HepG2 (cell line): ENCODE data around the gene PCDHGA11. TPM values are rescaled to one million over a fixed set of nuclear protein-coding genes. Genes with fewer than 3 reads are reported as not detected.

Experiments used
- ATAC-seq: fragments of 200-7000 bp; cut with Tn5 transposase; 3 replicates; pipeline ENCODE4 v1.9.1; 2020; ENCODE audit warnings: mild to moderate bottlenecking, moderate library complexity
- BruUV-seq: library from RNA; stranded (reverse); fragments of 400-500 nt; replicated peaks from 2 replicates; lab custom pipeline; 2021; lab: Mats Ljungman, UMichigan
- CTCF ChIA-PET: fragments of 300-600 bp; formaldehyde crosslinking; extraction: SDS; loops from one replicate; lab custom pipeline; 2021; ENCODE audit warnings: low total read pairs, inconsistent platforms, low intra/inter-chr PET ratio; lab: Yijun Ruan, JAX
- POLR2A ChIA-PET: fragments of 350-600 bp; sonication (Branson Sonifier 250); formaldehyde crosslinking; loops from one replicate; lab custom pipeline; 2020; ENCODE audit warnings: antibody characterized with exemption, inconsistent platforms; lab: Yijun Ruan, JAX
- DNase-seq: peaks from one replicate; pipeline ENCODE4 v3.0.0-alpha.2; 2015; ENCODE audit warnings: low spot score
- FAIRE-seq: peaks from 3 replicates; lab custom pipeline; 2011; peaks lifted over from hg19 to GRCh38; lab: Jason Lieb, UNC
- H2AFZ ChIP-seq: one replicate; pipeline ENCODE4 v1.6.1; 2011; ENCODE audit warnings: low read length, inconsistent platforms
- H3K27ac ChIP-seq: fragments of 300-600 bp; 3 replicates; pipeline ENCODE4 v1.8.0; 2011; ENCODE audit warnings: mixed run types, mild to moderate bottlenecking, mixed read lengths, low read length, inconsistent platforms; ENCODE audit not compliant: insufficient read depth; ENCODE audit errors: extremely low read length
- H3K27me3 ChIP-seq, 2 experiments: fragments of 200-600 bp in 1 of 2; 2 replicates in 1 of 2; 3 replicates in 1 of 2; pipeline versions ENCODE4 v1.6.0 to v1.8.0; 2011; ENCODE audit warnings: low read length in 2 of 2, mild to moderate bottlenecking in 2 of 2, moderate library complexity in 2 of 2, inconsistent platforms in 1 of 2; ENCODE audit not compliant: insufficient read depth in 2 of 2, control insufficient read depth in 1 of 2
- H3K36me3 ChIP-seq, 2 experiments: fragments of 200-600 bp in 1 of 2; replicated peaks in 1 of 2; 2 replicates in 1 of 2; 3 replicates in 1 of 2; pipeline versions ENCODE4 v1.5.1 to v1.8.0; 2011; ENCODE audit warnings: low read length in 2 of 2, inconsistent platforms in 1 of 2; ENCODE audit not compliant: insufficient read depth in 2 of 2, control insufficient read depth in 1 of 2
- H3K4me1 ChIP-seq: 2 replicates; pipeline ENCODE4 v1.5.1; 2012; ENCODE audit warnings: low read length, inconsistent platforms; ENCODE audit not compliant: insufficient read depth
- H3K4me2 ChIP-seq: 2 replicates; pipeline ENCODE4 v1.6.0; 2011; ENCODE audit warnings: low read depth, low read length, inconsistent platforms
- H3K4me3 ChIP-seq, 3 experiments: fragments of 200-600 bp in 1 of 3; sonication (generic), shearing (Covaris generic) in 1 of 3; replicated peaks in 1 of 3; 2 replicates each; pipeline ENCODE4 v1.5.1; 2011 to 2016; ENCODE audit warnings: low read length in 3 of 3, inconsistent platforms in 2 of 3, low read depth in 2 of 3, mild to moderate bottlenecking in 2 of 3, control low read depth in 1 of 3, mixed read lengths in 1 of 3; ENCODE audit not compliant: insufficient read depth in 1 of 3
- H3K79me2 ChIP-seq: one replicate; pipeline ENCODE4 v1.6.1; 2011; ENCODE audit warnings: low read length, inconsistent platforms; ENCODE audit not compliant: insufficient read depth
- H3K9ac ChIP-seq: 2 replicates; pipeline ENCODE4 v1.6.0; 2011; ENCODE audit warnings: mild to moderate bottlenecking, low read depth, low read length, inconsistent platforms; ENCODE audit not compliant: insufficient read depth
- H3K9me3 ChIP-seq: 2 replicates; pipeline ENCODE4 v1.5.1; 2012; ENCODE audit warnings: mild to moderate bottlenecking, low read length
- H4K20me1 ChIP-seq: 2 replicates; pipeline ENCODE4 v1.6.0; 2011; ENCODE audit warnings: inconsistent platforms, mild to moderate bottlenecking, low read length, moderate library complexity; ENCODE audit not compliant: insufficient read depth
- DNMT1 ChIP-seq: sonication (generic); formaldehyde crosslinking; IDR thresholded peaks from 2 replicates; pipeline ENCODE4 v1.5.1; 2020; ENCODE audit warnings: mild to moderate bottlenecking, missing genetic modification reagents
- HMG20A ChIP-seq: IDR thresholded peaks from 2 replicates; pipeline ENCODE4 v1.6.1; 2016; ENCODE audit warnings: borderline replicate concordance
- NR3C1 ChIP-seq: sonication (generic); formaldehyde crosslinking; IDR thresholded peaks from 2 replicates; pipeline ENCODE4 v1.4.0; 2020; ENCODE audit warnings: missing genetic modification reagents
- PHF20 ChIP-seq: sonication (generic); formaldehyde crosslinking; IDR thresholded peaks from 2 replicates; pipeline ENCODE4 v1.5.0; 2020; ENCODE audit warnings: mild to moderate bottlenecking, missing genetic modification reagents
- RARA ChIP-seq: IDR thresholded peaks from 2 replicates; pipeline ENCODE4 v1.6.1; 2016; ENCODE audit warnings: missing genetic modification reagents, missing compliant biosample characterization
- SIN3A ChIP-seq: IDR thresholded peaks from 2 replicates; pipeline ENCODE4 v1.6.1; 2011; ENCODE audit warnings: low read depth, mild to moderate bottlenecking, control low read depth, low read length, borderline replicate concordance
- SRF ChIP-seq: IDR thresholded peaks from 2 replicates; pipeline ENCODE4 v1.6.1; 2011; ENCODE audit warnings: mild to moderate bottlenecking, low read depth, low read length, moderate library complexity
- ZZZ3 ChIP-seq: sonication (generic); formaldehyde crosslinking; IDR thresholded peaks from 2 replicates; pipeline ENCODE4 v1.4.0; 2020; ENCODE audit warnings: missing genetic modification reagents, mild to moderate bottlenecking, borderline replicate concordance
- WGBS: methylation state at CpG from one replicate; pipeline ENCODE4 v1.1.6; 2017; ENCODE audit warnings: low lambda C conversion rate; 5-methylcytosine and 5-hydroxymethylcytosine counted together
- in situ Hi-C: cut with HindIII; loops from 2 replicates; pipeline ENCODE4 v1.10.0; 2017; ENCODE audit warnings: low pct_unique_long_range_greater_than_20kb; ENCODE audit not compliant: extremely low pct_ligation_motif_present
- intact Hi-C: fragments of 100-400 bp; cut with micrococcal nuclease; formaldehyde crosslinking; loops from one replicate; pipeline ENCODE4 v1.10.0; 2022; ENCODE audit not compliant: unreplicated experiment
- polyA plus RNA-seq, 8 experiments: library from polyadenylated mRNA; depleted of rRNA in 3 of 8; stranded (reverse) in 7 of 8; unstranded in 1 of 8; fragments of >200 nt; fragmentation: Illumina TruSeq in 4 of 8; extraction: Trizol in 4 of 8; gene quantifications; 2 replicates each; pipeline versions ENCODE4 v1.2.1 to v1.2.3, GENCODE V29; 2011 to 2016; ENCODE audit warnings: low read depth in 4 of 8, missing spikeins in 1 of 8, mixed read lengths in 1 of 8; ENCODE audit not compliant: insufficient read depth in 1 of 8
- total RNA-seq, 5 experiments: library from RNA; depleted of rRNA; stranded (reverse); fragments of >200 nt; fragmentation: Illumina TruSeq; extraction: Trizol; gene quantifications; 2 replicates each; pipeline ENCODE4 v1.2.3, GENCODE V29; 2016; ENCODE audit warnings: low read depth in 1 of 5
- TF ChIP-seq, protein P1 (sequence below): fragments of 450-650 bp; IDR thresholded peaks from 2 replicates; pipeline ENCODE4 v1.6.1; 2016
- TF ChIP-seq, protein P2 (sequence below): sonication (generic); formaldehyde crosslinking; IDR thresholded peaks from 2 replicates; pipeline ENCODE4 v1.5.1; 2020; ENCODE audit warnings: missing genetic modification reagents, mild to moderate bottlenecking, borderline replicate concordance
- TF ChIP-seq, protein P3 (sequence below): sonication (generic); formaldehyde crosslinking; IDR thresholded peaks from 2 replicates; pipeline ENCODE4 v1.8.1; 2023; ENCODE audit warnings: missing genetic modification reagents, mild to moderate bottlenecking, borderline replicate concordance
- TF ChIP-seq, protein P4 (sequence below): sonication (generic); formaldehyde crosslinking; IDR thresholded peaks from 2 replicates; pipeline ENCODE4 v1.8.0; 2022; ENCODE audit warnings: missing genetic modification reagents, mild to moderate bottlenecking, inconsistent platforms, borderline replicate concordance

The PCDHGA11 gene
- total and polyA plus RNA-seq, 2 of the 13 experiments (the other 11 are each of a cell fraction or from before 2014, with no cell fraction given) = 0.04 to 0.24 TPM

DNA sequence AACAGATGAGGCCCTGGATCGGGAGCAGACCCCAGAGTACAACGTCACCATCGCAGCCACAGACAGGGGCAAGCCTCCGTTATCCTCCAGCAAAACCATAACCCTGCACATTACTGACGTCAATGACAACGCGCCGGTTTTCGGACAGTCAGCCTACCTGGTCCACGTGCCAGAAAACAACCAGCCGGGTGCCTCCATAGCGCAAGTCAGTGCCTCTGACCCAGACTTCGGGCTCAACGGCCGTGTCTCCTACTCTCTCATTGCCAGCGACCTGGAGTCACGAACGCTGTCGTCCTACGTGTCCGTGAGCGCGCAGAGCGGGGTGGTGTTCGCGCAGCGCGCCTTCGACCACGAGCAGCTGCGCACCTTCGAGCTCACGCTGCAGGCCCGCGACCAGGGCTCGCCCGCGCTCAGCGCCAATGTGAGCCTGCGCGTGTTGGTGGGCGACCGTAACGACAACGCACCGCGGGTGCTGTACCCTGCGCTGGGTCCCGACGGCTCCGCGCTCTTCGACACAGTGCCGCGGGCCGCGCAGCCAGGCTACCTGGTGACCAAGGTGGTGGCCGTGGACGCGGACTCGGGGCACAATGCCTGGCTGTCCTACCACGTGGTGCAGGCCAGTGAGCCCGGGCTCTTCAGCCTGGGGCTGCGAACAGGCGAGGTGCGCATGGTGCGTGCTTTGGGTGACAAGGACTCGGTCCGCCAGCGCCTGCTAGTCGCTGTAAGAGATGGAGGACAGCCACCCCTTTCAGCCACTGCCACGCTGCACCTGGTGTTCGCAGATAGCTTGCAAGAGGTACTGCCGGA lies 1.6 kb upstream of the PCDHGA11 start:
- no peak overlapping the region for H3K4me2 ChIP-seq
- BruUV-seq = no TSS peak
- DNase-seq (no peak), FAIRE-seq (no peak), ATAC-seq (no peak)
- ChIA-PET CTCF (no interaction called here), POLR2A (no interaction called here)
- in situ Hi-C loops = loop anchor here (5.0 kb wide), 2 partner anchors 103 to 143 kb away; no protein-coding TSS in a partner anchor
- H2AFZ ChIP-seq = no peak overlapping the region
- H3K79me2 ChIP-seq = no peaks in the 10 kb centered on the region
- H3K4me1 ChIP-seq = no peaks in the 10 kb centered on the region
- 0 out of 2 replicates have a peak, but pooled peaks have one; percentile 29 for TF ChIP-seq DNMT1
- TF ChIP-seq, protein P1, sequence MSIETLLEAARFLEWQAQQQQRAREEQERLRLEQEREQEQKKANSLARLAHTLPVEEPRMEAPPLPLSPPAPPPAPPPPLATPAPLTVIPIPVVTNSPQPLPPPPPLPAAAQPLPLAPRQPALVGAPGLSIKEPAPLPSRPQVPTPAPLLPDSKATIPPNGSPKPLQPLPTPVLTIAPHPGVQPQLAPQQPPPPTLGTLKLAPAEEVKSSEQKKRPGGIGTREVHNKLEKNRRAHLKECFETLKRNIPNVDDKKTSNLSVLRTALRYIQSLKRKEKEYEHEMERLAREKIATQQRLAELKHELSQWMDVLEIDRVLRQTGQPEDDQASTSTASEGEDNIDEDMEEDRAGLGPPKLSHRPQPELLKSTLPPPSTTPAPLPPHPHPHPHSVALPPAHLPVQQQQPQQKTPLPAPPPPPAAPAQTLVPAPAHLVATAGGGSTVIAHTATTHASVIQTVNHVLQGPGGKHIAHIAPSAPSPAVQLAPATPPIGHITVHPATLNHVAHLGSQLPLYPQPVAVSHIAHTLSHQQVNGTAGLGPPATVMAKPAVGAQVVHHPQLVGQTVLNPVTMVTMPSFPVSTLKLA = peak; percentile 20; the same call in 1 of the 2 replicates
- no peak for TF ChIP-seq ZZZ3 (CRISPR knock-in tag)
- no peak overlapping the region for H3K4me3 ChIP-seq
- H3K27me3 ChIP-seq = no peaks in the 10 kb centered on the region
- no peaks in the 10 kb centered on the region for H3K36me3 ChIP-seq
- no peak overlapping the region for H3K27ac ChIP-seq
- no peaks in the 10 kb centered on the region for H4K20me1 ChIP-seq
- no peak overlapping the region for H3K9ac ChIP-seq
- intact Hi-C loops = no loop called here
- peaks cover 30% of the 10 kb centered on the region for H3K9me3 ChIP-seq
- WGBS = 88% methylated on average over 51 of the region's 74 CpGs

DNA sequence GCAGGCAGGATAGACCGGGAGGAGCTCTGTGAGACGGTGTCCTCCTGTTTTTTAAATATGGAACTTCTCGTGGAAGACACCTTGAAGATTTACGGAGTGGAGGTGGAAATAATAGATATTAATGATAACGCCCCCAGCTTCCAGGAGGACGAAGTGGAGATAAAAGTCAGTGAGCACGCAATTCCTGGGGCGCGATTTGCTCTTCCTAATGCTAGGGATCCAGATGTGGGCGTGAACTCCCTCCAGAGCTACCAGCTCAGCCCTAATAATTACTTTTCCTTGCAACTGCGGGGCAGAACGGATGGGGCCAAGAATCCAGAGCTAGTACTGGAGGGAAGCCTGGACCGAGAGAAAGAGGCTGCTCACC lies 621 bp downstream of the PCDHGA11 start:
- Histone ChIP-seq H3K4me1 (no peaks in the 10 kb centered on the region), H3K9me3 (peaks cover 30% of the 10 kb centered on the region), H3K4me2 (no peak overlapping the region), H3K79me2 (no peaks in the 10 kb centered on the region), H3K27ac (no peak overlapping the region), H2AFZ (no peak overlapping the region), H3K4me3 (no peak overlapping the region), H4K20me1 (no peaks in the 10 kb centered on the region), H3K9ac (no peak overlapping the region), H3K27me3 (no peaks in the 10 kb centered on the region), H3K36me3 (no peaks in the 10 kb centered on the region)
- CTCF ChIA-PET = interaction anchor here (1.4 kb wide), 1 partner anchor 103 kb away, joined by 8 read pairs; no protein-coding TSS in a partner anchor
- in situ Hi-C loops = no loop called here
- no peak for DNase-seq
- 60% methylated on average over 13 of the region's 13 CpGs for WGBS
- no TSS peak for BruUV-seq
- no peak for ATAC-seq
- intact Hi-C loops = no loop called here
- POLR2A ChIA-PET = no interaction called here
- FAIRE-seq = no peak
- TF ChIP-seq, protein P2, sequence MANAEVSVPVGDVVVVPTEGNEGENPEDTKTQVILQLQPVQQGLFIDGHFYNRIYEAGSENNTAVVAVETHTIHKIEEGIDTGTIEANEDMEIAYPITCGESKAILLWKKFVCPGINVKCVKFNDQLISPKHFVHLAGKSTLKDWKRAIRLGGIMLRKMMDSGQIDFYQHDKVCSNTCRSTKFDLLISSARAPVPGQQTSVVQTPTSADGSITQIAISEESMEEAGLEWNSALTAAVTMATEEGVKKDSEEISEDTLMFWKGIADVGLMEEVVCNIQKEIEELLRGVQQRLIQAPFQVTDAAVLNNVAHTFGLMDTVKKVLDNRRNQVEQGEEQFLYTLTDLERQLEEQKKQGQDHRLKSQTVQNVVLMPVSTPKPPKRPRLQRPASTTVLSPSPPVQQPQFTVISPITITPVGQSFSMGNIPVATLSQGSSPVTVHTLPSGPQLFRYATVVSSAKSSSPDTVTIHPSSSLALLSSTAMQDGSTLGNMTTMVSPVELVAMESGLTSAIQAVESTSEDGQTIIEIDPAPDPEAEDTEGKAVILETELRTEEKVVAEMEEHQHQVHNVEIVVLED (CRISPR knock-in tag) = no peak
- TF ChIP-seq SRF (no peak), PHF20 (no peak), HMG20A (CRISPR knock-in tag) (no peak), NR3C1 (CRISPR knock-in tag) (no peak), RARA (no peak), SIN3A (no peak)
- TF ChIP-seq, protein P3, sequence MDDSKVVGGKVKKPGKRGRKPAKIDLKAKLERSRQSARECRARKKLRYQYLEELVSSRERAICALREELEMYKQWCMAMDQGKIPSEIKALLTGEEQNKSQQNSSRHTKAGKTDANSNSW (CRISPR knock-in tag) = no peak
- TF ChIP-seq, protein P4, sequence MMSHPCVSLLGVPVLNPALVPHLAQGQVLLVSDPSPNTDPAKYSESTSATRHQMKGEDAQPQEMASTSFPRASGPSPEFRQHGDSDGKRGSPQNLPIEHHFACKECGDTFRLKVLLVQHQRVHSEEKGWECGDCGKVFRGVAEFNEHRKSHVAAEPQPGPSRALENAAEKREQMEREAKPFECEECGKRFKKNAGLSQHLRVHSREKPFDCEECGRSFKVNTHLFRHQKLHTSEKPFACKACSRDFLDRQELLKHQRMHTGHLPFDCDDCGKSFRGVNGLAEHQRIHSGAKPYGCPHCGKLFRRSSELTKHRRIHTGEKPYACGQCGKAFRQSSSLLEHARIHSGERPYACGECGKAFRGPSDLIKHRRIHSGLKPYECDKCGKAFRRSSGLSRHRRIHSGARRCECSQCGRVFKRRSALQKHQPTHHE = no peak
